Astrocyte (in vitro differentiated cells and primary cell): ENCODE data around the gene ELMOD3.
"Not testable (repeated sequence)": the region's sequence is repeated elsewhere in the genome, so short reads cannot be mapped to it uniquely, and the experiment has no call there.

Source experiments
- CTCF ChIP-seq: IDR thresholded peaks from 2 replicates; pipeline ENCODE4 v1.5.1; 2011; ENCODE audit warnings: low read depth, mild to moderate bottlenecking, inconsistent platforms, low read length, moderate library complexity; ENCODE audit not compliant: insufficient read depth
- EZH2 ChIP-seq: IDR thresholded peaks from 2 replicates; pipeline ENCODE4 v1.6.1; 2012; ENCODE audit warnings: mild to moderate bottlenecking, low read length, inconsistent platforms; ENCODE audit not compliant: insufficient read depth

- TF ChIP-seq CTCF, EZH2: not testable (repeated sequence)
Measured at GRCh38 chr2:85439569-85439968, 85.0 kb downstream of the ELMOD3 start.
